Bronchial epithelial cell (primary cell): Measurements from ENCODE around the gene OLFM2. TPM values are rescaled to one million over a fixed set of nuclear protein-coding genes. Genes with fewer than 3 reads are reported as not detected.

ENCODE experiments used
- DNase-seq: peaks from one replicate; pipeline ENCODE4 v3.0.0-alpha.2; 2010; ENCODE audit warnings: low read depth
- FAIRE-seq: peaks from 2 replicates; lab custom pipeline; 2011; peaks lifted over from hg19 to GRCh38; lab: Jason Lieb, UNC
- H3K27me3 ChIP-seq: 2 replicates; pipeline ENCODE4 v1.5.1; 2011; ENCODE audit warnings: low read length; ENCODE audit not compliant: control insufficient read depth, insufficient read depth
- H3K36me3 ChIP-seq: 2 replicates; pipeline ENCODE4 v1.5.1; 2011; ENCODE audit warnings: low read length; ENCODE audit not compliant: control insufficient read depth, insufficient read depth
- H3K4me3 ChIP-seq: 2 replicates; pipeline ENCODE4 v1.5.1; 2011; ENCODE audit warnings: mild to moderate bottlenecking, low read depth, low read length, control low read depth
- CTCF ChIP-seq: IDR thresholded peaks from 2 replicates; pipeline ENCODE4 v1.5.1; 2011; ENCODE audit warnings: mild to moderate bottlenecking, moderate library complexity, low read length, control low read depth, inconsistent platforms; ENCODE audit not compliant: insufficient read depth, severe bottlenecking
- total RNA-seq: library from RNA; depleted of rRNA; stranded (reverse); fragments of >200 nt; gene quantifications from 2 replicates; pipeline ENCODE4 v1.2.1, GENCODE V29; 2014

Gene OLFM2
- total RNA-seq, 1 donor from 2014 or later: under 0.01 TPM

DNA sequence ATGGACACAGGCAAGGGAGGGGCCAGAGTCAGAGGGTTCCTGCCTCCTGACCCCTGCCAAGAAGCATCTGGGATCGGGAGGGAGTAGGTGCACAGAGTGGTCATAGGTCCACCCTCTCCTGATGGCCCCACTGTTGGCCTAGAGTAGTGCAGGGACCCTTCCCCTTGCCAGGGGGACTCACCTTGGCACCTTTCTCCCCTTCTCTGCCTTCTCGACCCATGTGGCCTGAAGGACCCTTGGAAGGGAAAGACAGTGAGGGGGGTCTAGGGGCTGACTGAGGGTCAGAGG, 33.3 kb upstream of the OLFM2 start:
- no peaks in the 10 kb centered on the region for H3K36me3 ChIP-seq
- TF ChIP-seq CTCF: no peak
- no peaks in the 10 kb centered on the region for H3K27me3 ChIP-seq
- DNase-seq (no peak), FAIRE-seq (no peak)
- H3K4me3 ChIP-seq: no peak overlapping the region

- DNase-seq: no peak
- H3K36me3 ChIP-seq: no peaks in the 10 kb centered on the region
- TF ChIP-seq CTCF: no peak
- FAIRE-seq: peak; percentile 62
- no peak overlapping the region for H3K4me3 ChIP-seq
- no peaks in the 10 kb centered on the region for H3K27me3 ChIP-seq
These were observed 32.7 kb upstream of the OLFM2 start for GRCh38 chr19:9968820-9969687.

DNA sequence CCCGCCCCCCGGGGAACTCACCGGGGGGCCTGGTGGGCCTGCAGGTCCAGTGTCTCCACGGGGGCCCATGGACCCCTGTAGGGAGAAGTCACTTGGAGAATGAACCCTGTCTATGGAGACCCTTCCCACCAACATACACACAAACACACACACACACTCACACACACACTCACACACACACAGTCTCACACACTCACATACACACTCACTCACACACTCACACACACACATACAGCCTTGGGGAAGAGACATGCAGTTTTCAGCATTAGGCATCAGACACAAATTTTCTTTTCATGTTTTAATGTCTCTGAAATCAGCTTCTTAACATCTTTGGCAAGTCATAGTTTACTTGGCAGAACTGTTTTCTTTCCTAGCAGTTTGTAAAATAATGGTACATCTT, 31.0 kb upstream of the OLFM2 start:
- Histone ChIP-seq H3K27me3 (no peaks in the 10 kb centered on the region), H3K36me3 (no peaks in the 10 kb centered on the region), H3K4me3 (no peak overlapping the region)
- DNase-seq (no peak), FAIRE-seq (peak; percentile 73)
- TF ChIP-seq CTCF: no peak

GRCh38 chr19:9966448-9966847, 30.1 kb upstream of the OLFM2 start:
- no peak for FAIRE-seq
- Histone ChIP-seq H3K4me3 (no peak overlapping the region), H3K27me3 (no peaks in the 10 kb centered on the region), H3K36me3 (no peaks in the 10 kb centered on the region)
- no peak for TF ChIP-seq CTCF
- no peak for DNase-seq

DNA sequence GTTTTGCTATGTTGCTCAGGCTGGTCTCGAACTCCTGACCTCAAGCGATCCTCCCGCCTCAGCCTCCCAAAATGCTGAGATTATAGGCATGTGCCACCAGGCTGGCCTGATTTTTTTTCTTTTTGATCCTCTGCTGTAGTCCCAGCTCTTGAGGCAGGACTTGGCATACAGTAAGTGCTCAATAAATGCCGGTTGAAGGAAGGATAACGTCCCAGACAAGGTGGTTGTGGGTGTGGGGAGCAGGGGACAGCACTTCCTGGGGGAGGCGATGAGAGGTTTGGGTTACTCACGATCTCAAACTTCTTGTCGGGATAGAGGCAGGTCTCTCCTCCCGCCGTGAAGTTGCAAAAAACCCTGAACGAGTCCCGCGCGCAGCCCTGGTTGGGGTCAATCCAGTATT, 29.7 kb upstream of the OLFM2 start:
- no peak overlapping the region for H3K4me3 ChIP-seq
- TF ChIP-seq CTCF: no peak
- FAIRE-seq: no peak
- H3K36me3 ChIP-seq: no peaks in the 10 kb centered on the region
- no peaks in the 10 kb centered on the region for H3K27me3 ChIP-seq
- DNase-seq: no peak
